ENCODE data around the gene THSD4. TPM values are rescaled to one million over a fixed set of nuclear protein-coding genes. Genes with fewer than 3 reads are reported as not detected.

The THSD4 gene
- total RNA-seq, 4 donors from 2014 or later: 23.0 to 68.5 (median 48.6) TPM

DNA sequence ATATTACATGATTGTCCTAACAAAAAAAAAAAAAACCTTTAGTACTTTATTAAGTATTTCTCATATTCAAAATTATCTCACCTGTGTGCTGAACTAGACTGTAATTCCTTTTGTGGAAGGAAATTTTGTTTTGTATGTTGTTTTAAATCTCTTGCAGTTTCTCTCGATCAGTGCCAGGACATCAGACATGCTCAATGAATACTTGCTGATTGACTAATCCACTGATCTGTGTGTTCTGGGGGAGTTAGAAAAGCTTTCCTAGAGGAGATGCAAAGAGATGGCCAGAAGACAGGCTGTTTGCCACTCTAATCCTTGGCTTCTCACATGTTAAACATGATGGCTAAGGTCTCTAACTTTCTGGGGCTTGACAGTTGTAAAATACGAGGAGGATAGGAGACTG, 461.8 kb downstream of the THSD4 start:
- no peaks in the 10 kb centered on the region for H3K4me1 ChIP-seq
- TF ChIP-seq, protein P1, sequence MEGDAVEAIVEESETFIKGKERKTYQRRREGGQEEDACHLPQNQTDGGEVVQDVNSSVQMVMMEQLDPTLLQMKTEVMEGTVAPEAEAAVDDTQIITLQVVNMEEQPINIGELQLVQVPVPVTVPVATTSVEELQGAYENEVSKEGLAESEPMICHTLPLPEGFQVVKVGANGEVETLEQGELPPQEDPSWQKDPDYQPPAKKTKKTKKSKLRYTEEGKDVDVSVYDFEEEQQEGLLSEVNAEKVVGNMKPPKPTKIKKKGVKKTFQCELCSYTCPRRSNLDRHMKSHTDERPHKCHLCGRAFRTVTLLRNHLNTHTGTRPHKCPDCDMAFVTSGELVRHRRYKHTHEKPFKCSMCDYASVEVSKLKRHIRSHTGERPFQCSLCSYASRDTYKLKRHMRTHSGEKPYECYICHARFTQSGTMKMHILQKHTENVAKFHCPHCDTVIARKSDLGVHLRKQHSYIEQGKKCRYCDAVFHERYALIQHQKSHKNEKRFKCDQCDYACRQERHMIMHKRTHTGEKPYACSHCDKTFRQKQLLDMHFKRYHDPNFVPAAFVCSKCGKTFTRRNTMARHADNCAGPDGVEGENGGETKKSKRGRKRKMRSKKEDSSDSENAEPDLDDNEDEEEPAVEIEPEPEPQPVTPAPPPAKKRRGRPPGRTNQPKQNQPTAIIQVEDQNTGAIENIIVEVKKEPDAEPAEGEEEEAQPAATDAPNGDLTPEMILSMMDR (IDR thresholded peaks at IDR 0.05): no peak
- TF ChIP-seq POLR2A (IDR thresholded peaks at IDR 0.05): no peak
- no peak overlapping the region for H3K4me3 ChIP-seq (replicated peaks in 1 of 3)
- H3K9me3 ChIP-seq: no peaks in the 10 kb centered on the region
- H3K27ac ChIP-seq: no peak overlapping the region
- no peaks in the 10 kb centered on the region for H3K36me3 ChIP-seq
- 60 to 80% methylated on average over 2 of the region's 2 CpGs for WGBS, 2 donors
- no peak for DNase-seq
- intact Hi-C loops (cut with DNase I): no loop called here
- no peaks in the 10 kb centered on the region for H3K27me3 ChIP-seq

GRCh38 chr15:71581398-71581930, 466.2 kb downstream of the THSD4 start:
- TF ChIP-seq, protein P1 (IDR thresholded peaks at IDR 0.05): no peak
- TF ChIP-seq POLR2A (IDR thresholded peaks at IDR 0.05): no peak
- Histone ChIP-seq H3K27me3 (no peaks in the 10 kb centered on the region), H3K36me3 (no peaks in the 10 kb centered on the region), H3K4me3 (replicated peaks in 1 of 3) (no peak overlapping the region), H3K27ac (no peak overlapping the region), H3K4me1 (no peaks in the 10 kb centered on the region), H3K9me3 (no peaks in the 10 kb centered on the region)
- WGBS, 2 donors: 80 to 88% methylated on average over 2 of the region's 2 CpGs
- no peak for DNase-seq
- intact Hi-C loops (cut with DNase I): no loop called here

GRCh38 chr15:71585159-71585558, 469.9 kb downstream of the THSD4 start:
- TF ChIP-seq, protein P1 (IDR thresholded peaks at IDR 0.05): no peak
- no peak for TF ChIP-seq POLR2A (IDR thresholded peaks at IDR 0.05)
- no peaks in the 10 kb centered on the region for H3K36me3 ChIP-seq
- DNase-seq: no peak
- intact Hi-C loops (cut with DNase I): no loop called here
- no peak overlapping the region for H3K27ac ChIP-seq
- WGBS, 2 donors: 72 to 99% methylated on average over 2 of the region's 2 CpGs
- H3K4me1 ChIP-seq: no peaks in the 10 kb centered on the region
- no peak overlapping the region for H3K4me3 ChIP-seq (replicated peaks in 1 of 3)
- H3K9me3 ChIP-seq: no peaks in the 10 kb centered on the region
- no peaks in the 10 kb centered on the region for H3K27me3 ChIP-seq

DNA sequence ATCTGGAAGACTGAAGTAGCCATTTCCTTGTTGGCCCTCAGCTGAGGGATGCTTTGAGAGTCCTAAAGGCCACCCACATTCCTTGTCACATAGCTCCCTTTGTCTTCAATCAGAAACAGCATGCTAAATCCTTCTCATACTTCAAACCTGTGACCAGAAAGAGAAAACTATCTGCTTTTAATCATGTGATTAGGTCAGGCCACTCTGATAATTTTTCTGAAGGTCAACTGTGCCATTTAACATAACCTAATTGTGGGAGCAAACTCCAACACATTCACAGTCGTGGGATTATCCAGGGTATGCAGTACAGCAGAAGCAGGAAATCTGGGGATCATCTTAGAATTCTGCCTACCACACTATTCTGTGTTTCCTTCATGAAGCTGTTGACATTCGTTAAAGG, 471.2 kb downstream of the THSD4 start:
- no peaks in the 10 kb centered on the region for H3K36me3 ChIP-seq
- H3K4me1 ChIP-seq: no peaks in the 10 kb centered on the region
- TF ChIP-seq POLR2A (IDR thresholded peaks at IDR 0.05): no peak
- TF ChIP-seq, protein P1 (IDR thresholded peaks at IDR 0.05): no peak
- no peak overlapping the region for H3K4me3 ChIP-seq (replicated peaks in 1 of 3)
- DNase-seq: no peak
- no peaks in the 10 kb centered on the region for H3K9me3 ChIP-seq
- intact Hi-C loops (cut with DNase I): no loop called here
- WGBS, 2 donors: 96 to 97% methylated on average over 2 of the region's 2 CpGs
- H3K27ac ChIP-seq: no peak overlapping the region
- H3K27me3 ChIP-seq: no peaks in the 10 kb centered on the region

GRCh38 chr15:71588746-71589145, 473.5 kb downstream of the THSD4 start:
- H3K27me3 ChIP-seq: no peaks in the 10 kb centered on the region
- H3K4me3 ChIP-seq (replicated peaks in 1 of 3): no peak overlapping the region
- DNase-seq: no peak
- H3K9me3 ChIP-seq: no peaks in the 10 kb centered on the region
- H3K27ac ChIP-seq: no peak overlapping the region
- no peak for TF ChIP-seq POLR2A (IDR thresholded peaks at IDR 0.05)
- TF ChIP-seq, protein P1 (IDR thresholded peaks at IDR 0.05): no peak
- H3K36me3 ChIP-seq: no peaks in the 10 kb centered on the region
- no peaks in the 10 kb centered on the region for H3K4me1 ChIP-seq
- intact Hi-C loops (cut with DNase I): no loop called here

All from thyroid gland (tissue), 4 donors.